ENCODE measurements around the gene OOSP4B. TPM values are rescaled to one million over a fixed set of nuclear protein-coding genes. Genes with fewer than 3 reads are reported as not detected.
"Not testable (repeated sequence)": the region's sequence is repeated elsewhere in the genome, so short reads cannot be mapped to it uniquely, and the experiment has no call there.

OOSP4B gene
- total RNA-seq, 1 donor from 2014 or later: not detected

- ATAC-seq: no peak
Measured at GRCh38 chr11:60064111-60064510, 47.1 kb downstream of the OOSP4B start.

- no peak for ATAC-seq
Measured at GRCh38 chr11:60065801-60066200, 48.8 kb downstream of the OOSP4B start.

GRCh38 chr11:60069450-60069849 lies 52.5 kb downstream of the OOSP4B start:
- ATAC-seq: no peak

- not testable (repeated sequence) for ATAC-seq
Measured at GRCh38 chr11:60071644-60072043, 54.7 kb downstream of the OOSP4B start.

- ATAC-seq: no peak
Measured at GRCh38 chr11:60077216-60077817, 60.3 kb downstream of the OOSP4B start.

GRCh38 chr11:60077981-60078380 lies 61.0 kb downstream of the OOSP4B start:
- no peak for ATAC-seq

GRCh38 chr11:60078745-60079144 lies 61.8 kb downstream of the OOSP4B start:
- ATAC-seq: no peak

GRCh38 chr11:60080535-60080934 lies 63.6 kb downstream of the OOSP4B start:
- no peak for ATAC-seq

Other genes starting within 250 kb of the OOSP4B start
- gene MRPL16, start 206.4 kb upstream of the OOSP4B start, total RNA-seq: 33.6 TPM
- not detected for gene CBLIF, start 171.7 kb upstream of the OOSP4B start, total RNA-seq
- 45.8 TPM for gene TCN1, start 150.7 kb upstream of the OOSP4B start, total RNA-seq
- gene OOSP3, start 138.4 kb upstream of the OOSP4B start, total RNA-seq: not detected
- not detected for gene OOSP1, start 78.7 kb upstream of the OOSP4B start, total RNA-seq
- not detected for gene OOSP4A, start 53.1 kb upstream of the OOSP4B start, total RNA-seq
- gene OOSP2, start 23.2 kb downstream of the OOSP4B start, total RNA-seq: not detected
- not detected for gene MS4A3, start 39.5 kb downstream of the OOSP4B start, total RNA-seq
- gene MS4A2, start 71.5 kb downstream of the OOSP4B start, total RNA-seq: 0.32 TPM
- gene MS4A6A, start 165.9 kb downstream of the OOSP4B start, total RNA-seq: 4.9 TPM
- gene MS4A4E, start 226.0 kb downstream of the OOSP4B start, total RNA-seq: 0.64 TPM